ENCODE measurements around the gene RAF1.

DNA sequence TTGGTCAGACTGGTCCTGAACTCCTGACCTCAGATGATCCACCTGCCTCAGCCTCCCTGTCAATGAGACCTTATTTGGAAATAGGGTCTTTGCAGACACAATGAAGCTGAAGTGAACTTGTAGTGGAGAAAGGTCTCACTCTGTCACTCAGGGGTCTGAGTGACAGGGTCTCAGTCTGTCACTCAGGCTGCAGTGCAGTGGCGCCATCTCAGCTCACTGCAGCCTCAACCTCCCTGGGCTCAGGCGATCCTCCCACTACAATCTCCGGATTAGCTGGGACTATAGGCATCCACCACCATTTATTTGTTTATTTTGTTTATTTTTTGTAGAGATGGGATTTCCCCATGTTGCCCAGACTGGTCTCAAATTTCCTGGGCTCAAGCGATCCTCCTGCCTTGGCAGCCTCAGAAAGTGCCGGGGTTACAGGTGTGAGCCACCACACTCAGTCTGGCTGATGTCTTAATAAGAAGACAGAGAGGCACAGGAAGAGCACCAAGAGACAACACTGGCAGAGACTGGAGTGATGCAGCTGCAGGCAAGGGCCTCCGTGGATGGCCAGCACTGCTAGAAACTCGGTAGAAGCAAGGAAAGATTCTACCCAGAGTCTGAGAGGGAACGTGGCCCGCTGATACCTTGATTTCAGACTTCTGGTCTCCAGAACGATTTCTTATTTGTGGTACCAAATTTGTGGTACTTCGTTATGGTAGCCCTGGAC is 26.2 kb upstream of the RAF1 start:
- TF ChIP-seq, protein P1, sequence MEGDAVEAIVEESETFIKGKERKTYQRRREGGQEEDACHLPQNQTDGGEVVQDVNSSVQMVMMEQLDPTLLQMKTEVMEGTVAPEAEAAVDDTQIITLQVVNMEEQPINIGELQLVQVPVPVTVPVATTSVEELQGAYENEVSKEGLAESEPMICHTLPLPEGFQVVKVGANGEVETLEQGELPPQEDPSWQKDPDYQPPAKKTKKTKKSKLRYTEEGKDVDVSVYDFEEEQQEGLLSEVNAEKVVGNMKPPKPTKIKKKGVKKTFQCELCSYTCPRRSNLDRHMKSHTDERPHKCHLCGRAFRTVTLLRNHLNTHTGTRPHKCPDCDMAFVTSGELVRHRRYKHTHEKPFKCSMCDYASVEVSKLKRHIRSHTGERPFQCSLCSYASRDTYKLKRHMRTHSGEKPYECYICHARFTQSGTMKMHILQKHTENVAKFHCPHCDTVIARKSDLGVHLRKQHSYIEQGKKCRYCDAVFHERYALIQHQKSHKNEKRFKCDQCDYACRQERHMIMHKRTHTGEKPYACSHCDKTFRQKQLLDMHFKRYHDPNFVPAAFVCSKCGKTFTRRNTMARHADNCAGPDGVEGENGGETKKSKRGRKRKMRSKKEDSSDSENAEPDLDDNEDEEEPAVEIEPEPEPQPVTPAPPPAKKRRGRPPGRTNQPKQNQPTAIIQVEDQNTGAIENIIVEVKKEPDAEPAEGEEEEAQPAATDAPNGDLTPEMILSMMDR (IDR thresholded peaks at IDR 0.05 in 4 of 5, conservative IDR thresholded peaks at IDR 0.05 in 1 of 5) = no peak
- TF ChIP-seq POLR2A (IDR thresholded peaks at IDR 0.05) = no peak
